ENCODE data around the gene ATP7A.

DNA sequence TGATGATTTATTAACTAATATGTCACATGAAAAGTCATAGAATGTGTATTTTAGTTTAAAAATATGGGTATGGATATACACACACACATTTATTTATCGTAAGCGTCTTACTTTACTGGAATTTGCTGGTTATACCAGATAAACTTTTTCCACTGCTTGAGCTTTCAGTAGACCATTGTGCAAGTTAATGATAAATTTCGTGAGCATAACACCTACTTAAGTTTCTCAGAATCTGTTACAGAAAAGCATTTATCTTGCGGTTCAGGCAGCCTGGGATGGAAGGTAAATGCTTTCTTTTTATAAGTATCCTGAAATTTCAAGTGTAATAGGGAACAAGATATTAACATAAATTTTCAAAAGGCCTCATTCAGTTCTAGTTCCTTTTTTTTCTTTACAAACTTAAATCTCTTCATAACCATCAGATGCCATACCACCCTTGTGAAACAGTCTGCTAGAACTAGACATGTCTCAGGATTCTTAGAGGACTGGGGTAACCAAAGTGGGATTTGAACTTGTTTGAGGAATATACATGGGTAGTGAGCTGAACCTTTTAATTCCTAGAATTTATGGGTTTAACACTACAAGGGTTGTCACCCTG lies 27.7 kb downstream of the ATP7A start:
- TF ChIP-seq, protein P1, sequence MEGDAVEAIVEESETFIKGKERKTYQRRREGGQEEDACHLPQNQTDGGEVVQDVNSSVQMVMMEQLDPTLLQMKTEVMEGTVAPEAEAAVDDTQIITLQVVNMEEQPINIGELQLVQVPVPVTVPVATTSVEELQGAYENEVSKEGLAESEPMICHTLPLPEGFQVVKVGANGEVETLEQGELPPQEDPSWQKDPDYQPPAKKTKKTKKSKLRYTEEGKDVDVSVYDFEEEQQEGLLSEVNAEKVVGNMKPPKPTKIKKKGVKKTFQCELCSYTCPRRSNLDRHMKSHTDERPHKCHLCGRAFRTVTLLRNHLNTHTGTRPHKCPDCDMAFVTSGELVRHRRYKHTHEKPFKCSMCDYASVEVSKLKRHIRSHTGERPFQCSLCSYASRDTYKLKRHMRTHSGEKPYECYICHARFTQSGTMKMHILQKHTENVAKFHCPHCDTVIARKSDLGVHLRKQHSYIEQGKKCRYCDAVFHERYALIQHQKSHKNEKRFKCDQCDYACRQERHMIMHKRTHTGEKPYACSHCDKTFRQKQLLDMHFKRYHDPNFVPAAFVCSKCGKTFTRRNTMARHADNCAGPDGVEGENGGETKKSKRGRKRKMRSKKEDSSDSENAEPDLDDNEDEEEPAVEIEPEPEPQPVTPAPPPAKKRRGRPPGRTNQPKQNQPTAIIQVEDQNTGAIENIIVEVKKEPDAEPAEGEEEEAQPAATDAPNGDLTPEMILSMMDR (IDR thresholded peaks at IDR 0.05) = no peak
- TF ChIP-seq POLR2AphosphoS5 (IDR thresholded peaks at IDR 0.05; ENCODE audit: low read depth, low read length) (no peak), SIN3A (IDR thresholded peaks at IDR 0.05; ENCODE audit: borderline replicate concordance, insufficient read depth, low read depth, low read length) (no peak)
